ENCODE data around the gene CLIP4.
A peak's percentile ranks its signal among the peaks of the same experiment; 100 is the strongest.
"Not testable (repeated sequence)": the region's sequence is repeated elsewhere in the genome, so short reads cannot be mapped to it uniquely, and the experiment has no call there.

The CLIP4 gene

GRCh38 chr2:29104688-29105087, 10.5 kb upstream of the CLIP4 start:
- no peak for DNase-seq (ENCODE audit: low read depth in 2 of 2)

- no peak for DNase-seq (ENCODE audit: low read depth in 2 of 2)
Measured at GRCh38 chr2:29105375-29105774, 9.8 kb upstream of the CLIP4 start.

GRCh38 chr2:29106256-29106655, 9.0 kb upstream of the CLIP4 start:
- no peak for DNase-seq (ENCODE audit: low read depth in 2 of 2)

GRCh38 chr2:29106980-29107388, 8.2 kb upstream of the CLIP4 start:
- DNase-seq (ENCODE audit: low read depth in 2 of 2): no peak

DNA sequence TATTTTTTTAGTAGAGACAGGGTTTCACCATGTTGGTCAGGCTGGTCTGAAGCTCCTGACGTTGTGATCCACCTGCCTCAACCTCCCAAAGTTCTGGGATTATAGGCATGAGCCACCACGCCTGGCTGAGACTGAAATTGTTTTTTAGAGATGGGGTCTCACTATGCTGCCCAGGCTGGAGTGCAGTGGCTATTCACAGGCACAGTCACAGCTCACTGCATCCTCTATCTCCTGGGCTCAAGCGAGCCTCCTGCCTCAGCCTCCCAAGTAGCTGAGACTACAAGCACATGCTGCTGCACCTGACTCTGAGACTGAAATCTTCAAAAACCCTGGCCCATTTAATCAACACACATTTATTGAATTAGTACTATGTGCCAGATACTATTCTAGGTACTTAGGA, 7.7 kb upstream of the CLIP4 start:
- not testable (repeated sequence) for DNase-seq (ENCODE audit: low read depth in 2 of 2)

GRCh38 chr2:29108225-29108624, 7.0 kb upstream of the CLIP4 start:
- no peak for DNase-seq (ENCODE audit: low read depth in 2 of 2)

DNA sequence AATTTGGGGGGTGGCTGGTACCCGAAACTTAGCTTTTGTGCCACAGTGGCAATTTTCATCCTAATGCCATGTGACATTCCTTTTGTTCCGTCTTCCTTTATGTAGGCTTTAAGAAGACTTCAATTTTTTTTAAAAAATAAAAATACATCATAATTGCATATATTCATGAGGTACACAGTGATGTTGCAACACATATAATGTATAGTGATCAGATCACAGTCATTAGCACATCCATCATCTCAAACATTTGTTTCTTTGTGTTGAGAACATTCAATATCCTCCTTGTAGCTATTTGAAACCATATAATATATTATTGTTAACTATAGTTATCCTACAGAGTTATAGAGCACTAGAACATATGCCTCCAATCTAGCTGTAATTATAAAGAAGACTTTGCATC, 6.0 kb upstream of the CLIP4 start:
- DNase-seq (ENCODE audit: low read depth in 2 of 2): no peak

GRCh38 chr2:29110916-29111535, 4.2 kb upstream of the CLIP4 start:
- DNase-seq (ENCODE audit: low read depth in 2 of 2): no peak

- no peak for DNase-seq (ENCODE audit: low read depth in 2 of 2)
Measured at GRCh38 chr2:29112379-29112778, 2.8 kb upstream of the CLIP4 start.

DNA sequence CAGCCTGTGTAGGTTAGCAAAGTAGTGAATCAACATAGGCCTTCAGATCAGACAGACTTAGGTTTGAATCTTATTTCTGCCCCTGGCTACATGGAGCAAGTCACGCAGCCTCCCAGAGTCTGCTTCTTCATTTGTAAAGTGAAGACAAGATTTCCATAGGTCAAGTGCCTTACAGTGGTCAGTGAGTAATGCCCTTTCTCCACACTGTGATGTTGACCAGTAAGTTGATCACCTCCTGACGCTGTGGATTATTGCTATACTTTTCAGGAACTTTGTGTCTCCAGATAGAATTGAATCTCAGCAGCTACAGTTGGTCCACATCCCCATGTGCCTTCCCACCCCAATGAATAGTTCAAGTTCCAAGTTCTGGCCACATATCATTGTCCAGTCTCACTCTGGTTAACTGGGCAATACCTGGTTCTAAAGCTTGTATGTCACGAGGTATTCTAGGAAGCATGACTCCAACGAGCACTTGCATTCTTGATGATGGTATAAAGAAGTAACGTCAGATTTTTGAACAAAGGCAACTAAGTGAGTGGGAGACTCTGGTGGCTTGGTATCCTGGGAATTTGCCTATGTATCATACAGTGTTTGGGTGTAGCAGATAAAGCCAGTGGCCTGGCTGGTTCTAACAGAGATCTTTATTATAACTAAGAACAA, 2.1 kb upstream of the CLIP4 start:
- DNase-seq (ENCODE audit: low read depth in 2 of 2): no peak

- no peak for DNase-seq (ENCODE audit: low read depth in 2 of 2)
Measured at GRCh38 chr2:29113891-29114321, 1.3 kb upstream of the CLIP4 start.

- DNase-seq (ENCODE audit: low read depth in 2 of 2): no peak
Measured at GRCh38 chr2:29114586-29114945, 649 bp upstream of the CLIP4 start.

GRCh38 chr2:29115797-29116781, 874 bp downstream of the CLIP4 start:
- peak; percentile 34 to 38 for DNase-seq (ENCODE audit: low read depth in 2 of 2)

DNA sequence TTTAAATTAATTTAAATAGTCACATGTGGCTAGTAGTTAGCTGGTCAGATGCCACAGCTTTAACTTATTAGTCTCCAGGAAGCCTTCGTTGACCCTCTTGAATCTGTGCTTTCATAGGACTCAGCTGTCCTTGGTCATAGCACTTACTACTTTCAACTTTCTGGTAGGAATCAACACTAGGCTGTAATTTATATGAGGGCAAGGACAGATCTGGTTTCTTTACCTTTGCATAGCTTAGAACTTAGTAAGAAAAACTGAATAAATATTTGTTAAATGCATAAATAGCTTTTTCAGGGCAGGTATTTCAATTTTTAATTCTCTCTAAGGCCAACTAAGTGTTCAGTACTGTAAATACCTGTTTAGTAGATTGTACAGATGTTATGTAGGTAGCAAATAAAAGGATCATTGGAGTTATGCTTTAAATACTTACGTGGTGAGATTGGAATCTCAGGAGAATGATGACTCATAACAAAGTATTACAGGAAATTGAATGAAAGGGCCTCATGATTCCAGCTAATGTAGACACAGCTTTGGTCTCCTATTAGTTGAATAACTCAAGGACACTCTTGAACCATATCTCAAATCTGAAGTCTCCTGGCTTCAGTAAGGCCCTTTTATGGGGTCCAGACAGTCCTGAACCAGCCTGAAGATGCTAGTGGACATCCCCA, 2.6 kb downstream of the CLIP4 start:
- DNase-seq (ENCODE audit: low read depth in 2 of 2): no peak

GRCh38 chr2:29119211-29119610, 4.0 kb downstream of the CLIP4 start:
- no peak for DNase-seq (ENCODE audit: low read depth in 2 of 2)

- DNase-seq (ENCODE audit: low read depth in 2 of 2): no peak
Measured at GRCh38 chr2:29120846-29121245, 5.6 kb downstream of the CLIP4 start.

DNA sequence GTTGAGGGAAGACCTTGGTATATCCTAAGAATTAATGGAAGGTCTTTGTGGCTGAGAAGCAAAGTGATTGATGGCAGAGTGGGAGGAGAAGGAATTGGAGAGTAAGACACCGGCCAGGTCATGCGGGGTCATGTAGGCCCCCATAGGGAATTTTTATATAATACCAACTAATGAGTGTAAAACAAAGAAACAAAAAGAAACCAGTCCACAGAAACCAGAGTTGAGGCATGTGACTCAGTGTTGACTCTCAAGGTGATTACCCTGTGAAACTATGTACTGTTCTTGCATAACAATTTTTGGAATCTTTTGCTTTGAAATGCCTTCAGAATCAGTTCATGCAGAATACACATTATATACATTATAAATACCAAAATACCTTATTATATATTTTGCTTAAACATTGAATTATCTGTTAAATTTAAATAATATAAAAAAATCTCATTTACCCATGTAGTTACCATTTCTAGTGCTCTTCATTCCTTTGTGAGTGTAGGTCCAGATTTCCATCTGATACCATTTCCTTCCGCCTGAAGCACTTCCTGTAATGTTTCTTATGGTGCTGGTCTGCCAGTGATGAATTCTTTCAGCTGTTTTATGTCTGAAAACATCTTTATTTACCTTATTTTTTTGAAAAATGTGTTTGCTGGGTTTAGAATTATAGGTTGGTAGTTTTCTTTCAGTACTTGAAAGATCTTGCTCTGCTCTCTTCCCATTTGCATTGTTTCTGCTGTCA, 8.6 kb downstream of the CLIP4 start:
- no peak for DNase-seq (ENCODE audit: low read depth in 2 of 2)

DNA sequence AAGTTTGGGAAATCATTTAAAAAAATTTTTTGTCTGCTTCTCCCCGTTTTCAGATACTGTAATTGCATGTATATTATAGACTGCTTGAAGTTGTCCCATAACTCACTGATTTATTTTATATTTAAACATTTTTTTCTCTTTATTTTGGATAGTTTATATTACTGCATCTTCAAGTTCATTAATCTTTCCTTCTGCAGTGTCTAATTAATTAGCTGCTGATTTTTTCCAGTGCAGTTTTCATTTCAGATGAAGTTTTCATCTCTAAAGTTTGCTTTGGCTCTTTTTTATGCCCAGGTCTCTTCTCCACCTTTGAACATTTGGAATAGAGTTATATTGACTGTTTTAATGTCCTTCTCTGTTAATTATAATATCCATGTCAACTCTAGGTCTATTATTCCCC, 9.3 kb downstream of the CLIP4 start:
- DNase-seq (ENCODE audit: low read depth in 2 of 2): no peak

GRCh38 chr2:29129586-29130281, 14.5 kb downstream of the CLIP4 start:
- DNase-seq (ENCODE audit: low read depth in 2 of 2): no peak

GRCh38 chr2:29130295-29130694, 15.1 kb downstream of the CLIP4 start:
- DNase-seq (ENCODE audit: low read depth in 2 of 2): no peak

GRCh38 chr2:29134933-29135332, 19.7 kb downstream of the CLIP4 start:
- DNase-seq (ENCODE audit: low read depth in 2 of 2): no peak
